Brain microvascular endothelial cell (primary cell): ENCODE results near the gene DLGAP1.

Source experiments
- DNase-seq: peaks from one replicate; pipeline ENCODE4 v3.0.0-alpha.2; 2020
- H3K27ac ChIP-seq: fragments of 250-450 bp; sonication (Bioruptor Pico); 2 replicates; pipeline ENCODE4 v1.5.1; 2020; ENCODE audit warnings: mild to moderate bottlenecking, moderate library complexity
- H3K27me3 ChIP-seq: fragments of 250-450 bp; sonication (Bioruptor Pico); replicated peaks from 2 replicates; pipeline ENCODE4 v1.5.1; 2020; ENCODE audit warnings: mild to moderate bottlenecking
- H3K36me3 ChIP-seq: fragments of 250-450 bp; sonication (Bioruptor Pico); replicated peaks from 2 replicates; pipeline ENCODE4 v1.5.1; 2020; ENCODE audit warnings: mild to moderate bottlenecking
- H3K4me3 ChIP-seq: 2 replicates; pipeline ENCODE4 v1.5.1; 2011; ENCODE audit warnings: low read depth, mild to moderate bottlenecking, control low read depth, low read length, moderate library complexity
- CTCF ChIP-seq: IDR thresholded peaks from 2 replicates; pipeline ENCODE4 v1.5.1; 2011; ENCODE audit warnings: low read depth, mild to moderate bottlenecking, moderate library complexity, low read length, control low read depth, inconsistent platforms; ENCODE audit errors: missing control alignments
- in situ Hi-C: cut with HindIII; loops from 2 replicates; pipeline ENCODE4 v1.10.0; 2017; ENCODE audit warnings: low sequenced_read_pairs, low pct_ligation_motif_present

DLGAP1 gene

GRCh38 chr18:3836483-3837335 lies 618.4 kb downstream of the DLGAP1 start:
- Histone ChIP-seq H3K36me3 (no peaks in the 10 kb centered on the region), H3K27ac (no peak overlapping the region), H3K27me3 (no peaks in the 10 kb centered on the region), H3K4me3 (no peak overlapping the region)
- no peak for DNase-seq
- no peak for TF ChIP-seq CTCF
- in situ Hi-C loops = no loop called here

- no peak for TF ChIP-seq CTCF
- H3K27ac ChIP-seq = no peak overlapping the region
- no peak for DNase-seq
- in situ Hi-C loops = no loop called here
- no peak overlapping the region for H3K4me3 ChIP-seq
- no peaks in the 10 kb centered on the region for H3K36me3 ChIP-seq
- H3K27me3 ChIP-seq = no peaks in the 10 kb centered on the region
These were observed 623.0 kb downstream of the DLGAP1 start for GRCh38 chr18:3832025-3832638.

- in situ Hi-C loops = no loop called here
- Histone ChIP-seq H3K27ac (no peak overlapping the region), H3K27me3 (no peaks in the 10 kb centered on the region), H3K36me3 (no peaks in the 10 kb centered on the region), H3K4me3 (no peak overlapping the region)
- no peak for TF ChIP-seq CTCF
- no peak for DNase-seq
These were observed 624.5 kb downstream of the DLGAP1 start for GRCh38 chr18:3830604-3831003.

- H3K27ac ChIP-seq = no peak overlapping the region
- no peak for TF ChIP-seq CTCF
- no peaks in the 10 kb centered on the region for H3K36me3 ChIP-seq
- no peaks in the 10 kb centered on the region for H3K27me3 ChIP-seq
- DNase-seq = no peak
- in situ Hi-C loops = no loop called here
- no peak overlapping the region for H3K4me3 ChIP-seq
These were observed 627.8 kb downstream of the DLGAP1 start for GRCh38 chr18:3827236-3827845.

- H3K27me3 ChIP-seq = no peaks in the 10 kb centered on the region
- DNase-seq = no peak
- no peaks in the 10 kb centered on the region for H3K36me3 ChIP-seq
- no peak for TF ChIP-seq CTCF
- H3K27ac ChIP-seq = no peak overlapping the region
- in situ Hi-C loops = no loop called here
- H3K4me3 ChIP-seq = no peak overlapping the region
These were observed 629.1 kb downstream of the DLGAP1 start for GRCh38 chr18:3826021-3826420.
